ENCODE measurements around the gene MACROD2. TPM values are rescaled to one million over a fixed set of nuclear protein-coding genes. Genes with fewer than 3 reads are reported as not detected.

MACROD2 gene
- total and polyA plus RNA-seq, 9 donors, result 3.7 to 25.5 (median 7.8) TPM

DNA sequence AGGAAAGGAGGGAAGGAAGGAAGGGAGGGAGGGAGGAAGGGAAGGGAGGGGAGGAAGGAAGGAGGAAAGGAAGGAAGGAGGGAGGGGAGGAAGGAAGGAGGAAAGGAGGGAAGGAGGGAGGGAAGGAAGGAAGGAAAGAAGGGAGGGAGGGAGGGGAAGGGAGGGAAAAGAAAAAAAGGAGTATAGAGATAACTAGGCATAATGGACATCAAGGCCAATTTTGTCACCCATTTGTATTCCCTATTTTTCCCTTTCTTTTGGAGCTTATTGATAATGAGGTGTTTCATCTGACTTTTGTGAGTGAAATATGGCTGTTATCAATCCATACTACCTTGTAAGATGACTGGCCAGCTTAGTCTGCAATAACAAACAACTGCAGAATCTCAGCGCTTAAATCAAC is 624.1 kb downstream of the MACROD2 start:
- no peaks in the 10 kb centered on the region for H3K36me3 ChIP-seq
- no peak for DNase-seq
- no peaks in the 10 kb centered on the region for H3K27me3 ChIP-seq
- H3K27ac ChIP-seq, result no peak overlapping the region
- 91 to 97% (median 91%) methylated on average over 1 of the region's 1 CpG for WGBS, 3 donors
- peaks cover 3% of the 10 kb centered on the region for H3K4me1 ChIP-seq (ENCODE audit: insufficient read depth)
- no peaks in the 10 kb centered on the region for H3K9me3 ChIP-seq
- H3K4me3 ChIP-seq, result no peak overlapping the region
- intact Hi-C loops (cut with DNase I), result no loop called here
- no peak for TF ChIP-seq POLR2A (IDR thresholded peaks at IDR 0.05)
- TF ChIP-seq, protein P1, sequence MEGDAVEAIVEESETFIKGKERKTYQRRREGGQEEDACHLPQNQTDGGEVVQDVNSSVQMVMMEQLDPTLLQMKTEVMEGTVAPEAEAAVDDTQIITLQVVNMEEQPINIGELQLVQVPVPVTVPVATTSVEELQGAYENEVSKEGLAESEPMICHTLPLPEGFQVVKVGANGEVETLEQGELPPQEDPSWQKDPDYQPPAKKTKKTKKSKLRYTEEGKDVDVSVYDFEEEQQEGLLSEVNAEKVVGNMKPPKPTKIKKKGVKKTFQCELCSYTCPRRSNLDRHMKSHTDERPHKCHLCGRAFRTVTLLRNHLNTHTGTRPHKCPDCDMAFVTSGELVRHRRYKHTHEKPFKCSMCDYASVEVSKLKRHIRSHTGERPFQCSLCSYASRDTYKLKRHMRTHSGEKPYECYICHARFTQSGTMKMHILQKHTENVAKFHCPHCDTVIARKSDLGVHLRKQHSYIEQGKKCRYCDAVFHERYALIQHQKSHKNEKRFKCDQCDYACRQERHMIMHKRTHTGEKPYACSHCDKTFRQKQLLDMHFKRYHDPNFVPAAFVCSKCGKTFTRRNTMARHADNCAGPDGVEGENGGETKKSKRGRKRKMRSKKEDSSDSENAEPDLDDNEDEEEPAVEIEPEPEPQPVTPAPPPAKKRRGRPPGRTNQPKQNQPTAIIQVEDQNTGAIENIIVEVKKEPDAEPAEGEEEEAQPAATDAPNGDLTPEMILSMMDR (IDR thresholded peaks at IDR 0.05), result no peak
- no peak for TF ChIP-seq EP300 (IDR thresholded peaks at IDR 0.05)

DNA sequence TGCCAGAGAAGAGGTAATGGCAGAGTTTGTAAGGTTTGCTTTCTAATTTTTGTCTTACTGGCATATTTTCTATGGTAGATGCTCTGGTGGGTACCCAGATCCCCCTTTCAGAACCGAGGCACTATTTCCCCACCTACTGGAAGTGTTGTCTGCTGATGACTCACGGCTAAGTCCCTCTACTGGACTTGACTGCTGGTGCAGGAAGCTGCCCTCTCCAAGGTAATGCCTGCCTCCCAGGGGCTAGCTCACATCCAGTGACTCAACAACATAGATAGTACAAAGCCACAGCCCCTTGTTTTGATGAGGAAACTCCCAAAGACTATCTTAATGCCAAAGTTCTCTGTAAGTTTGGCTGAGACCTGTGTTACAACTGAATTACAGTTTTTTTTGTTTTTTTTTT is 627.5 kb downstream of the MACROD2 start:
- peak in 2 of 5 donors; percentile 8 to 10 for DNase-seq
- Histone ChIP-seq H3K9me3 (no peaks in the 10 kb centered on the region), H3K4me3 (no peak overlapping the region), H3K4me1 (ENCODE audit: insufficient read depth) (peaks cover 3% of the 10 kb centered on the region), H3K36me3 (no peaks in the 10 kb centered on the region), H3K27ac (no peak overlapping the region), H3K27me3 (no peaks in the 10 kb centered on the region)
- WGBS, 3 donors, result 58 to 73% (median 65%) methylated on average over 2 of the region's 2 CpGs
- intact Hi-C loops (cut with DNase I), result no loop called here
- TF ChIP-seq EP300 (IDR thresholded peaks at IDR 0.05), result no peak
- TF ChIP-seq, protein P1 (IDR thresholded peaks at IDR 0.05), result no peak
- TF ChIP-seq POLR2A (IDR thresholded peaks at IDR 0.05), result no peak

GRCh38 chr20:14631011-14631410 is 635.7 kb downstream of the MACROD2 start:
- Histone ChIP-seq H3K9me3 (no peaks in the 10 kb centered on the region), H3K36me3 (no peaks in the 10 kb centered on the region), H3K27me3 (no peaks in the 10 kb centered on the region), H3K27ac (no peak overlapping the region), H3K4me1 (ENCODE audit: insufficient read depth) (no peaks in the 10 kb centered on the region), H3K4me3 (no peak overlapping the region)
- TF ChIP-seq, protein P1 (IDR thresholded peaks at IDR 0.05), result no peak
- TF ChIP-seq POLR2A (IDR thresholded peaks at IDR 0.05), result no peak
- 84 to 90% (median 88%) methylated on average over 4 of the region's 4 CpGs for WGBS, 3 donors
- no peak for DNase-seq
- intact Hi-C loops (cut with DNase I), result no loop called here

- no peak overlapping the region for H3K27ac ChIP-seq
- no peak for DNase-seq
- no peaks in the 10 kb centered on the region for H3K9me3 ChIP-seq
- TF ChIP-seq POLR2A (IDR thresholded peaks at IDR 0.05), result no peak
- TF ChIP-seq, protein P1 (IDR thresholded peaks at IDR 0.05), result no peak
- TF ChIP-seq EP300 (IDR thresholded peaks at IDR 0.05), result no peak
- no peak overlapping the region for H3K4me3 ChIP-seq
- 79 to 90% (median 89%) methylated on average over 6 of the region's 6 CpGs for WGBS, 3 donors
- H3K4me1 ChIP-seq (ENCODE audit: insufficient read depth), result no peaks in the 10 kb centered on the region
- H3K36me3 ChIP-seq, result no peaks in the 10 kb centered on the region
- intact Hi-C loops (cut with DNase I), result no loop called here
- H3K27me3 ChIP-seq, result no peaks in the 10 kb centered on the region
Measured at GRCh38 chr20:14632906-14633305, 637.6 kb downstream of the MACROD2 start.

GRCh38 chr20:14633507-14633906 is 638.2 kb downstream of the MACROD2 start:
- DNase-seq, result no peak
- 37 to 41% (median 38%) methylated on average over 5 of the region's 5 CpGs for WGBS, 3 donors
- no peak for TF ChIP-seq POLR2A (IDR thresholded peaks at IDR 0.05)
- no peak for TF ChIP-seq EP300 (IDR thresholded peaks at IDR 0.05)
- TF ChIP-seq, protein P1 (IDR thresholded peaks at IDR 0.05), result no peak
- H3K4me3 ChIP-seq, result no peak overlapping the region
- intact Hi-C loops (cut with DNase I), result no loop called here
- no peaks in the 10 kb centered on the region for H3K9me3 ChIP-seq
- no peaks in the 10 kb centered on the region for H3K27me3 ChIP-seq
- H3K36me3 ChIP-seq, result no peaks in the 10 kb centered on the region
- H3K4me1 ChIP-seq (ENCODE audit: insufficient read depth), result no peaks in the 10 kb centered on the region
- H3K27ac ChIP-seq, result no peak overlapping the region

Data from ovary (tissue), 9 donors.